AG04450 (cell line): ENCODE data around the gene ALDH2. TPM values are rescaled to one million over a fixed set of nuclear protein-coding genes. Genes with fewer than 3 reads are reported as not detected.

ENCODE experiments used
- CTCF ChIA-PET: fragments of 300-600, 350-600 bp; formaldehyde crosslinking; extraction: SDS; loops from one replicate; lab custom pipeline; 2022; ENCODE audit warnings: antibody characterized with exemption, inconsistent platforms; lab: Charles Lee
- POLR2A ChIA-PET: fragments of 350-600 bp; formaldehyde crosslinking; extraction: SDS; loops from one replicate; lab custom pipeline; 2021; ENCODE audit warnings: antibody characterized with exemption, inconsistent platforms; lab: Yijun Ruan, JAX
- DNase-seq: peaks from one replicate; pipeline ENCODE4 v3.0.0-alpha.2; 2011; ENCODE audit warnings: low read depth, low spot score
- H3K27ac ChIP-seq: one replicate; pipeline ENCODE4 v1.5.1; 2012; ENCODE audit warnings: low read depth, low read length, control low read depth
- H3K27me3 ChIP-seq: one replicate; pipeline ENCODE4 v1.6.0; 2012; ENCODE audit warnings: low read length; ENCODE audit not compliant: control insufficient read depth, insufficient read depth
- H3K4me3 ChIP-seq: 2 replicates; pipeline ENCODE4 v1.5.1; 2011; ENCODE audit warnings: mild to moderate bottlenecking, low read depth, low read length, control low read depth
- H3K9me3 ChIP-seq: 2 replicates; pipeline ENCODE4 v1.5.1; 2012; ENCODE audit warnings: low read length; ENCODE audit not compliant: control insufficient read depth, insufficient read depth
- CTCF ChIP-seq: IDR thresholded peaks from 2 replicates; pipeline ENCODE4 v1.5.1; 2011; ENCODE audit warnings: low read depth, low read length, control low read depth, inconsistent platforms
- polyA plus RNA-seq: library from polyadenylated mRNA; depleted of rRNA; stranded (reverse); fragments of >200 nt; gene quantifications from 2 replicates; pipeline ENCODE4 v1.2.3, GENCODE V29; 2011

The ALDH2 gene
- polyA plus RNA-seq, 1 experiment: 84.1 TPM

GRCh38 chr12:111749391-111749790 is 17.3 kb upstream of the ALDH2 start:
- Histone ChIP-seq H3K4me3 (no peak overlapping the region), H3K9me3 (no peaks in the 10 kb centered on the region), H3K27ac (no peak overlapping the region), H3K27me3 (no peaks in the 10 kb centered on the region)
- CTCF ChIA-PET: interaction anchor here (1.0 kb wide), 1 partner anchor 63 kb away, joined by 3 read pairs; no protein-coding TSS in a partner anchor
- TF ChIP-seq CTCF: no peak
- POLR2A ChIA-PET: no interaction called here
- no peak for DNase-seq

- peak; percentile 88 for TF ChIP-seq CTCF
- CTCF ChIA-PET: interaction anchor here (0.5 to 4.5 kb wide), 17 partner anchors 12 to 98 kb away, joined by 3 to 145 read pairs (median 4); partner anchors contain the start of gene ALDH2
Observed at GRCh38 chr12:111753144-111753881, 13.4 kb upstream of the ALDH2 start.

GRCh38 chr12:111754671-111755070 is 12.1 kb upstream of the ALDH2 start:
- POLR2A ChIA-PET: no interaction called here
- Histone ChIP-seq H3K9me3 (no peaks in the 10 kb centered on the region), H3K27me3 (no peaks in the 10 kb centered on the region), H3K4me3 (no peak overlapping the region), H3K27ac (no peak overlapping the region)
- CTCF ChIA-PET: interaction anchor here (0.9 to 4.5 kb wide), 8 partner anchors 10 to 58 kb away, joined by 3 to 145 read pairs (median 5); partner anchors contain the start of gene ALDH2
- TF ChIP-seq CTCF: no peak
- no peak for DNase-seq

More at GRCh38 chr12:111753144-111753881, 13.4 kb upstream of the ALDH2 start:
- H3K27me3 ChIP-seq: no peaks in the 10 kb centered on the region
- peak; percentile 39 for DNase-seq
- no peaks in the 10 kb centered on the region for H3K9me3 ChIP-seq
- POLR2A ChIA-PET: no interaction called here
- no peak overlapping the region for H3K27ac ChIP-seq
- H3K4me3 ChIP-seq: no peak overlapping the region

- ChIA-PET POLR2A (no interaction called here), CTCF (interaction anchor here (2.5 kb wide), 1 partner anchor 57 kb away, joined by 16 read pairs; no protein-coding TSS in a partner anchor)
- TF ChIP-seq CTCF: no peak
- no peak for DNase-seq
- Histone ChIP-seq H3K9me3 (no peaks in the 10 kb centered on the region), H3K27me3 (no peaks in the 10 kb centered on the region), H3K4me3 (no peak overlapping the region), H3K27ac (no peak overlapping the region)
Observed at GRCh38 chr12:111756196-111756595, 10.5 kb upstream of the ALDH2 start.

- Histone ChIP-seq H3K27ac (no peak overlapping the region), H3K9me3 (no peaks in the 10 kb centered on the region), H3K4me3 (no peak overlapping the region), H3K27me3 (no peaks in the 10 kb centered on the region)
- ChIA-PET CTCF (interaction anchor here (2.5 kb wide), 1 partner anchor 56 kb away, joined by 16 read pairs; no protein-coding TSS in a partner anchor), POLR2A (interaction anchor here (1.8 kb wide), 1 partner anchor 10 kb away, joined by 9 read pairs; the partner anchor contains the start of gene ALDH2)
- TF ChIP-seq CTCF: no peak
- no peak for DNase-seq
Observed at GRCh38 chr12:111756681-111757080, 10.1 kb upstream of the ALDH2 start.
